GM12874 (cell line): ENCODE data around the gene HIRA.

Experiments
- CTCF ChIP-seq: IDR thresholded peaks from 2 replicates; pipeline ENCODE4 v1.5.1; 2011; ENCODE audit warnings: low read depth, mild to moderate bottlenecking, control low read depth, low read length, moderate library complexity; ENCODE audit not compliant: insufficient read depth

The HIRA gene

GRCh38 chr22:19406846-19407245, 24.7 kb downstream of the HIRA start:
- no peak for TF ChIP-seq CTCF

- no peak for TF ChIP-seq CTCF
These were observed 25.2 kb downstream of the HIRA start for GRCh38 chr22:19406281-19406811.

GRCh38 chr22:19405652-19406051, 25.9 kb downstream of the HIRA start:
- no peak for TF ChIP-seq CTCF

- TF ChIP-seq CTCF, result no peak
These were observed 26.4 kb downstream of the HIRA start for GRCh38 chr22:19405133-19405532.

GRCh38 chr22:19404676-19405075, 26.9 kb downstream of the HIRA start:
- no peak for TF ChIP-seq CTCF

- TF ChIP-seq CTCF, result no peak
These were observed 28.8 kb downstream of the HIRA start for GRCh38 chr22:19402642-19403191.

- no peak for TF ChIP-seq CTCF
These were observed 30.1 kb downstream of the HIRA start for GRCh38 chr22:19401483-19401882.
